Prostate gland (tissue), 2 donors: Measurements from ENCODE around the gene WNT3A.

ENCODE experiments used
- POLR2A ChIP-seq: fragments of 450-650 bp; IDR thresholded peaks from one replicate; pipeline ENCODE4 v1.6.1; 2016; ENCODE audit warnings: antibody characterized with exemption, mild to moderate bottlenecking
- POLR2AphosphoS5 ChIP-seq: sonication (generic); formaldehyde crosslinking; IDR thresholded peaks from one replicate; pipeline ENCODE4 v1.6.1; 2017; ENCODE audit warnings: antibody characterized with exemption
- TF ChIP-seq, protein P1 (sequence below), 4 experiments: fragments of 200-600 bp in 2 of 4; fragments of 450-650 bp in 2 of 4; sonication (generic) in 2 of 4; IDR thresholded peaks; 1 replicate in 3 of 4; 2 replicates in 1 of 4; pipeline ENCODE4 v1.5.1; 2016 to 2019; ENCODE audit warnings: antibody characterized with exemption in 4 of 4, mild to moderate bottlenecking in 2 of 4, moderate library complexity in 2 of 4

- TF ChIP-seq, protein P1, sequence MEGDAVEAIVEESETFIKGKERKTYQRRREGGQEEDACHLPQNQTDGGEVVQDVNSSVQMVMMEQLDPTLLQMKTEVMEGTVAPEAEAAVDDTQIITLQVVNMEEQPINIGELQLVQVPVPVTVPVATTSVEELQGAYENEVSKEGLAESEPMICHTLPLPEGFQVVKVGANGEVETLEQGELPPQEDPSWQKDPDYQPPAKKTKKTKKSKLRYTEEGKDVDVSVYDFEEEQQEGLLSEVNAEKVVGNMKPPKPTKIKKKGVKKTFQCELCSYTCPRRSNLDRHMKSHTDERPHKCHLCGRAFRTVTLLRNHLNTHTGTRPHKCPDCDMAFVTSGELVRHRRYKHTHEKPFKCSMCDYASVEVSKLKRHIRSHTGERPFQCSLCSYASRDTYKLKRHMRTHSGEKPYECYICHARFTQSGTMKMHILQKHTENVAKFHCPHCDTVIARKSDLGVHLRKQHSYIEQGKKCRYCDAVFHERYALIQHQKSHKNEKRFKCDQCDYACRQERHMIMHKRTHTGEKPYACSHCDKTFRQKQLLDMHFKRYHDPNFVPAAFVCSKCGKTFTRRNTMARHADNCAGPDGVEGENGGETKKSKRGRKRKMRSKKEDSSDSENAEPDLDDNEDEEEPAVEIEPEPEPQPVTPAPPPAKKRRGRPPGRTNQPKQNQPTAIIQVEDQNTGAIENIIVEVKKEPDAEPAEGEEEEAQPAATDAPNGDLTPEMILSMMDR (IDR thresholded peaks at IDR 0.05), result no peak
- TF ChIP-seq POLR2AphosphoS5, result no peak
- no peak for TF ChIP-seq POLR2A
Measured at GRCh38 chr1:228081578-228082213, 74.9 kb downstream of the WNT3A start.
